SK-N-DZ (cell line): ENCODE data around the gene CYP1B1.

Source experiments
- DNase-seq: peaks from one replicate; pipeline ENCODE4 v3.0.0-alpha.2; 2015; ENCODE audit warnings: low spot score

CYP1B1 gene

GRCh38 chr2:38076710-38077430 is 919 bp upstream of the CYP1B1 start:
- DNase-seq: peak; percentile 55

DNA sequence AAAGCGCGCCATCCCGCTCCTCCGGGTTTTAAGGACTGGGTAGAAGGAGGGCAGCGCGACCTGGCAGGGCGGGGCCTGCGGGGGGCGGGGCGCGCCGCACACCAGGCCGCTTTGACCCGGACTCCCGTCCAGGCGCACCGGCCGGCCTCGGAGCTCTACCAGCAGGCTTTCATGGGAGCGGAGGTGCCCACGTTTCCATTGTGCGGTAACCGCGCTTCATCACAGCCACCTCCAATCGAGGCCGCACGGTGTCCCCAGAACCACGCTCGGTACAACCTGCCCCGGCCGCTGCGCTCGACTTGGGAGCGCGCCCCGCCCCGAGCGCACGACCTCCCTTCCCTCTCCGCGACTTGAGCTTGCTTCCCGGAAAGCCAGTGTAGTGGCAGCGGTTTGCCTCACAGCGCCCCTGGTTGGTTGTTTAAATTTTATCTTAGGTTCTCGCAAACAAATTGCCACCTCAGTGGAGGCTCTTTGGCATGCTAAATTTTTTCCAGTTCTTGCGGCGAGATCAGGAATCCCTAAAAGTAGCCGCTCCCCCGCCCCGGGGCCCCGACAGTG is 280 bp upstream of the CYP1B1 start:
- DNase-seq: peak; percentile 40

- DNase-seq: no peak
Measured at GRCh38 chr2:38074764-38075506, 1.0 kb downstream of the CYP1B1 start.

DNA sequence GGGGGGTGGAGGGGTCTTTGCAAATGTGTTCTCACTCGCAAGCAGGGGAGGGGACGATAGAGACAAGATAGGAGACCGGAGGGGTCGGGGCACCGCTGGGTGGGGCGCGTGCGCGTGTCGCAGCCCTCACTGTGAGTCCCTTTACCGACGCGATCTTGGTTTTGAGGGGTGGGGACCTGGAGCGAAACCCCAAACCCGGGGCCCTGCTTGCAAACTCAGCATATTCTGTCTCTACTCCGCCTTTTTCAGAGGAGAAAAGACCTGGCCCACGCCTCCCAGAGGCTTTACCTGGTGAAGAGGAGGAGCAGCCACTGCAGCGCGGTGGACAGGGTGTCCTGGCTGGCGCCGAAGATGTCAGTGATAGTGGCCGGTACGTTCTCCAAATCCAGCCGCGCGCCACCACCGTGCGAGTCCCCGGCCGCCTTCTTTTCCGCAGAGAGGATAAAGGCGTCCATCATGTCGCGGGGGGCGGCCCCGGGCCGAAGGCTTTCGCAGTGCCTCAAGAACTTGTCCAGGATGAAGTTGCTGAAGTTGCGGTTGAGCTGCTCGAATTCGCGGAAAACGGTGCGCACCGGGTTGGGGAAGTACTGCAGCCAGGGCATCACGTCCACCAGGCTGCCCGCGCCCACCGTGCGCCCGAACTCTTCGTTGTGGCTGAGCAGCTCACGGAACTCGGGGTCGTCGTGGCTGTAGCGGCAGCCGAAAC is 1.7 kb downstream of the CYP1B1 start:
- no peak for DNase-seq

GRCh38 chr2:38073211-38074057 is 2.5 kb downstream of the CYP1B1 start:
- DNase-seq: no peak

DNA sequence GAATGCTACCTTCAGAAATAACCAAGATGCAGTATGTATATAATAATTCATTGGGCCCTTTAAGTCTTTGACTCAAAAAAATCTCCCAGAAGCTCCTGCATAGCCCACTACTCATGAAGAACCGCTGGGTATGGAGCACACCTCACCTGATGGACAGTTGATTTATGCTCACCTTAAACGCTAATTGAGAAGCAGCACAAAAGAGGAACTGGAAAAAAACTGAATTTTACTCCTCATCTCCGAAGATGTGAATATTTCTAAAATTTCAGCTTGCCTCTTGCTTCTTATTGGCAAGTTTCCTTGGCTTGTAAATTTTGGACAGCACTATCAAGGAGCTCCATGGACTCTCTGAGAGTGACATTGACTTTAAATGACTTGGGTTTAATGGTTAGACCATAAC is 5.5 kb downstream of the CYP1B1 start:
- no peak for DNase-seq

- peak; percentile 8 for DNase-seq
Measured at GRCh38 chr2:38068234-38068633, 7.7 kb downstream of the CYP1B1 start.

DNA sequence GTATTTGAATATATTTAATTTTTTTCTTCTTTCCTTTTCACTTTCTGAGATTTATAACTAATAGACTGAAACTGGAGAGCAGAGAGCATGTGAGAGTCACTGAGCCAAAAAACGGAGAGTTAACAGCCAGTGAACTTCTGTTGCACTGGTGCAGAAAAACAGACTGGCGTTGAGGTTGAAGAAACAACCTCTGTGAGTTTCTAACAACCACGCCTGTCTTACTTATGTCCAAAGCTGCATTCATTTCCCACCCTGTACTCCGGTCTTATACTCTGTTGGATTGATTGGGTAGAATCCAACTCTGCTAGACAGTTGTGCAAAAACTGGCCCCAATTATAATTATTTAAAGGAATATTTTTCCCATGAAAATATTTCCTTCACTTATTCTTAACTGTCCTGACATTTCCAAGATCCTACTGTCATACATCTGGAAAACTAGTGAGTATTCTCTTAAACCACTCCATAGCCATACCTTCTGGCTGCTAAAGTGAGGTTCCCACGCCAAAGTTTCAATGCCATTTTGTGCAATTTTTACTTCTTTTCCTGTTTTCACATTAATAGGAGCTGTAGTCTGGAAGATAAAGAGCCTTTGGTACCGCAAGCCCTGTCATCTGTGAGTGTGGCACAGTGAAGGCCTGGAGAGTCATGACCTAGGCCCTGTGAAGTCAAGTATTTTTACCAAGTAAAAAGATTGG is 9.4 kb downstream of the CYP1B1 start:
- no peak for DNase-seq

DNA sequence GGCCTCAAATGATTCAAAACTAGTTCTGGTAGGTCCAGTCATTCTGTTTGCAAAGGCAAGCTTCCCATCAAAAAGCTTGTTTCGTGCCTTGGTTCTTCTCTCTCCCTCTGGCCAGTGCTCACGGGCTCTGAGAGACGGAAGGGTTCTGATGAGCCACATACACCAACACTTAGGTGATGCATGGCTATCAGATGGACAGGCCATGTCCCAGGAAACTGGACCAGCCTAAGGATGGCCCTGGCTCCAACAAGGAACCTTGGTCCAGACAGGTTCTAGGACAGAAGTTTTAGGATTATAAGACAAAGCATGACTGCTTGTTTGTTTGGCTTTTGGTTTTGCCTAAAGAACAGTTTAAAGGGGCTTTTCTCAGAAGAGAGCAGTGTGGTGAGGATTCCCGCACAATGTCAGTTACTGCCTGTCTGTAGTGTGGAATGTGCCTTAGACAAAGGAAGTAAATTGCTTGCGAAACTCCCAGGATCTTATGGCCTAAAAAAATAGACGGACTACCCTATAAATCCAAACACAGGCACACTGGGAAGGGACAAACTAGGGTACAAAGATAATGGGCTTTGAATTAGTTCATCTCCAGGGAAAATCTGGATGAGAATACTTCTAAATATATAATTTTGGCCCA is 10.3 kb downstream of the CYP1B1 start:
- no peak for DNase-seq

DNA sequence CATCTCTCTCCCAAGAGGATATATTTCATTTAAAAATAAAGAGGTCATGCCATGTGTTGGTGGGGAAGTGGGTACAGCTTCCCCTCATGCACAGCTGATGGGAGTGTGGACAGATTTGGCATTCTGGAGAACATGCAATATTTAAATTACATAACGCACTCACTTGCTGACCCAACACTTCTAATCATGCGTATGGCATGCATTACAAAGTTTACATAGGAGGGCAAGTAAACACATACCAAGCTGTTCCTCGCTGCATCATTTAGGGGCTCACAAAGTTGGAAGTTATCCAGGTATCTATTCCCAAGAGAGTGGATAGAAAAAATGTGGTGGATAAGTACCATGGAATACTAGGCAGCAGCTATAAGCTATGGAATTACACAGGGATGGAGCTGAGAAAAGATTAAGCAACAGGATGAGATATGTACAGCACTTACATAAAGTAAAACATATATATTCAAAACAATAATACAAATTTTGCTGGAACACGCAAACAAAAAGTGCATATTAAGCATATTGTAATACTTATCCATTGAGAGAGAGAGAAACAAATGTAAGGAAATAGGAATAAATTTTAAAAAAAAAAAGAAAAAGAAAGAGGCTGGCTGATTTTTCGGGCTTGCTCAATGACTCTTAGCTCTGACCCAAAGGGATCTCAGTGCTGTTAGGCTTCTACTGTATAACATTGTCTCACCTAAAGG is 11.0 kb downstream of the CYP1B1 start:
- no peak for DNase-seq

DNA sequence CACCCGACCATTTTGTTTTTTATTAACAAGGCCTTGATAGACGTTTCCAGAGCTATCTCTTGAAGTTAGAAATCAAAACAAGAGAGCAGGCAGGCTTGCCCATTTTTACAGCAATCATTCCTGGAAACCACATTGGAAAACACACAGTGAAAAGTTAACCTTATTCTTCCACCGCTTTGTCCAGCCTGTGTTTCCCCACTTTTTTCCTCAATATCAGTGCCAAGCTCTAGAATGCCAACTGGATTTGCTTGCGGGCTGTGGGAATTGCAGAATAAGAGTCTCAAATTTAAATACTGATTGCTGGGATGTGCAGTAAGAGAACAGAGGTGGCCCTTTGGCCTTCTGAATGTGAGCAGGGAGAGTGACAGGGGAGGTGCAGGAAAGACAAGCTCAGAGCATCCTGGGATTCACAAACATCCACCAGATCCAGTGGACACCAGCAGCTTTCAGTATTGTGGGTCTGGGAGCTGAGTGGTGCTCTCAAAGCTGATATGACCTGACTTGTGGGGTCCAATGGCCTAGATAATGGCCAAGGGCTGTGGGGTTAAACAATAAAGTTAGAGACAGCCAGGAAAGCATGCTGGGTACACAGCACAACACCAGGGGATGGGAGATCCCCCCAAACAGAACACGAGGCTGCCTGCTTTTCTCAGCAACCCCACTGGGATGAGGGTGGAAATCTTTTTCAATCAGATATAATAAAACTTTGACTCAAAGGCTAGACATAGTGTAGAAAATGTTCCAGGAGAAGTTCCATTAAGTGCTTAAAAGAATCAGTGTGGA is 15.5 kb downstream of the CYP1B1 start:
- DNase-seq: no peak

- DNase-seq: no peak
Measured at GRCh38 chr2:38057651-38058410, 18.1 kb downstream of the CYP1B1 start.

DNA sequence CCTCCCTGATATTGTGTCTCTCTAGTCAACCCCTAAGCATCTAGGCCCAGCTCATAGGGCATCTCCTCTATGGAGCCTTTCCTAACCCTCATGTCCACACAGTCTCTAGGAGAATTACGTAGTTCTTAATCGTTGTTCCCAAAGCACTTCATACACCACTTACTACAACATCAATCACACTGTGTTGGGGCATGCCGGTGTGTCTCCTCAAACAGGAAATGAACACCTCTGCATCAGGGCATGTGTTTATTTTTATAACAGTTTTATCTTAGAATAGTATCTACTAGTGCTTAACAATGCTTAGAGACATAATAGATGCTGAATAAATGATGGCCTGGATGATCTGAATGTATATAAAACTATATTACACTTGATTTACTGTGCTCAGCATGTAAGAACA is 19.7 kb downstream of the CYP1B1 start:
- DNase-seq: no peak

DNA sequence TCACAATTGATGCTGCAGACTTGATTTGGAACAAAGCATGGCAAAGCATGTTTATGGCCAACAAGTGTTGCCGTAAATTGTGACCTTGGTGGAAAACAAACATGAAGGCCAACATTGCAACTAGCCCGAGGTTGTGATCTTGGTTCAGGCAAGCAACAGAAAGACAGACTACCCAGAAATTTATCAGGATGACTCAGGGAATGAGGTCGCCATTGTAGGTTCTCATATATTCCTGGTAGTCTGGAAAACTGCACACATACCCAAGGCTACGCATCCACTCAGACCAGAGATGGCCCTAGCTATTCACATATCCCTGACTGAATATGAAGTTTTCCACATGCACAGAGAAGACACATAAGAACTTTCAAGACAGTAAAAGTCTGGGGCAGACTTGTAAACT is 30.1 kb downstream of the CYP1B1 start:
- no peak for DNase-seq

DNA sequence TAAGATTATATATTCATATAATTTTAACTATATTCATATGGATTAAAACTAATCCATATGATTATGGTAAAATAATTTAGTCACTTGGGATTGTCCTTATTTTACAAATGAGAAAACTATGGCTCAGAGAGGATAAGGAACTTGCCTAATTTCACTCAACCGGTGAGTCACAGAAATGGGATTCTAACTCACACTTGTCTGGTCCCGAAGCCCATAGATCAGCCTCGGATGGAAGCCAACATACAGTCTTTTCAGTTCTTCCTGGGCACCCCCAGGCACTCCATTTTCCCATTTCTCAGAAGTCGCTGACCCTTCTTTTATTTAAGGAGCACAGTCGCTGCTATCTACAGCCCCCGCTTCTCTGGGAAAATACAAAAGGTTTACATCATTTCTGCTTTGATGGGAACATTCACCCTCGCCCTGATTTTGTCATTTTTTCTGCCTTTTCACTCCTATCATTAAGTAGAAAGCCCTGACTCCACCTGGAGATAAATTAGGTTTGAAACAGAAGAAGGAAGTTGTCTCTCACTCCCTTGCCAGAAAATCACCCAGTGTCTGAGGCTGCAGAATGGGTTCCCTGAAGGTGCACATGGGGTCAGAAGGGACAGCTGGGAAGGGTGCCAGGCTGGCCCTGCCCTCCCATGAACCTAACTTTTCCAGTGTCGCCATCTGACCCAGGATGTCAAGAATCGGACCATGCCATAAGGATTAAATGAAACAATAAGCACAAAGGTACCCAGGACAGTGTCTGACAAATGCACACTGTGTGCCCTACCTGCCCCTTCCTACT is 36.6 kb downstream of the CYP1B1 start:
- DNase-seq: no peak

GRCh38 chr2:38038682-38039081 is 37.3 kb downstream of the CYP1B1 start:
- no peak for DNase-seq
